Activated CD8-positive, alpha-beta memory T cell treated with anti-CD3 and anti-CD28 coated beads for 4 hours (primary cell): ENCODE measurements around the gene DNAAF5.

Source experiments
- DNase-seq, 2 donors: peaks; one replicate each; pipeline ENCODE4 v3.0.0-alpha.2; 2020; ENCODE audit warnings: low read depth in 2 of 2

Gene DNAAF5

GRCh38 chr7:834277-834676 is 107.8 kb downstream of the DNAAF5 start:
- no peak for DNase-seq

GRCh38 chr7:835021-835420 is 108.5 kb downstream of the DNAAF5 start:
- no peak for DNase-seq

- DNase-seq = no peak
These were observed 109.2 kb downstream of the DNAAF5 start for GRCh38 chr7:835485-836401.
